GM04503 (cell line): ENCODE results near the gene CMPK1.

Experiments used
- DNase-seq: peaks from one replicate; pipeline ENCODE4 v3.0.0-alpha.2; 2012; ENCODE audit warnings: low read depth

The CMPK1 gene

DNA sequence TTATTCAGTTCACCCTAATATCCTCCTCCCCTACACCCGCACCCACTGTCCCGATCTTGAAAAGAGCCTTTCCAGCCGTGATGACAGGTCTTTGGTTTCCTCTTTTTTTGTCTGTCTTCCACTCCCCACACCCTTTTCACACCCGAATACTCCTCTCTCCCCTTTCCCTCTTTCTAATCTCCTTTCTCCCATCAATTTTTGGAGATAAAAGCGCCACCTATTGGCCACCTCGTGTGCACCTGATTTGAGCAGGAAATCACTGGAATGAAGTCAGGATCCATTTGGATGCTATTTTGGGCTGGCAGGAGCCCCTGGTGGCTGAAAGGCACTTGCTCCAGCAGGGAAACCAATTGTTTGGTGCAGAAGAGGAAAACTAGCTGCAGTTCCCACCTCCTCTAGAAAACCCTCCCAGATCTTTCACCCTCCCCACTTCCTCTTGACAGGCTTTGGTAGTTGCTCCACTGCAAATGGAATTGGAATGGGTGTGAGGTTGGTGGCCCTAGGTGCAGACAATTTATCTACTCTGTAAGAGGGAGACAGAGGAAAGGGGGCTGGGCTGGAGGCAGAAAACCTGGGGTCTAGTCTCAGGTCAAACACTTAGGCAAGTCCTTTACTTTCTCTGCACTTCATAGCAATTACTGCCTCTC, 90.9 kb downstream of the CMPK1 start:
- no peak for DNase-seq
